ENCODE results near the gene UBAC1. TPM values are rescaled to one million over a fixed set of nuclear protein-coding genes. Genes with fewer than 3 reads are reported as not detected.
"Not testable (repeated sequence)": the region's sequence is repeated elsewhere in the genome, so short reads cannot be mapped to it uniquely, and the experiment has no call there.

UBAC1 gene
- polyA plus RNA-seq, 4 donors = 28.4 to 38.1 (median 34.6) TPM

GRCh38 chr9:135905380-135906258, 55.6 kb downstream of the UBAC1 start:
- no peak for DNase-seq (ENCODE audit: low read depth in 4 of 4, low spot score in 2 of 4)

DNA sequence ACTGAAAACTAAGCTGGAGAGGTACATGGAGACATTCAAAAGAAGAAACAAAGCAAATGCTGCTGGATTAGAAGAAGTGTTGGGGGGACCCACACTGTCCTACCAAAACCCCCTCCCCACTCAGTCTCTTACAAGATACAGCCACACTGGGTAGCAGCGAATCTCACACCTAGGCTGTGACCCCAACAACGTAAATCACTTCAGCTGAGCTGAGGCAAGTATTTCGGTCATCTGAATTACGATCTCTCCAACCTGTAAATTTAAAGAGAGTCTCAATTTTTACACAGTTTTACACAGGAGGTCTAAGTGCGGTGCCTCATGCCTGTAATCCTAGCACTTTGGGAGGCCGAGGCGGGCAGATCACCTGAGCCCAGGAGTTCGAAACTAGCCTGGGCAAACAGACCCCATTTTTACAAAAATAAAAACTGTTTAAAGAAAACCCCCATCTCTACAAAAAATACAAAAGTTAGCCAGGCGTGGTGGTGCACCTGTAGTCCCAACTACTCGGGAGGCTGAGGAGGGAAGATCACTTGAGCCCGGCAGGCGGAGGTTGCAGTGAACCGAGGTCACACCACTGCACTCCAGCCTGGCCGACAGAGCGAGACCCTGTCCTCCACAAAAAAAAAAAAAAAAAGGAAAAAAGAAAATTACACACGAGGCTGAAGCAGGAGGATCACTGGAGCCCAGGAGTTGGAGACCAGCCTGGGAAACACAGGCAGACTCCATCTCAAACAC, 57.2 kb downstream of the UBAC1 start:
- DNase-seq (ENCODE audit: low read depth in 4 of 4, low spot score in 2 of 4) = no peak

GRCh38 chr9:135903358-135903656, 57.9 kb downstream of the UBAC1 start:
- DNase-seq (ENCODE audit: low read depth in 4 of 4, low spot score in 2 of 4) = no peak

GRCh38 chr9:135902655-135903357, 58.4 kb downstream of the UBAC1 start:
- no peak for DNase-seq (ENCODE audit: low read depth in 4 of 4, low spot score in 2 of 4)

DNA sequence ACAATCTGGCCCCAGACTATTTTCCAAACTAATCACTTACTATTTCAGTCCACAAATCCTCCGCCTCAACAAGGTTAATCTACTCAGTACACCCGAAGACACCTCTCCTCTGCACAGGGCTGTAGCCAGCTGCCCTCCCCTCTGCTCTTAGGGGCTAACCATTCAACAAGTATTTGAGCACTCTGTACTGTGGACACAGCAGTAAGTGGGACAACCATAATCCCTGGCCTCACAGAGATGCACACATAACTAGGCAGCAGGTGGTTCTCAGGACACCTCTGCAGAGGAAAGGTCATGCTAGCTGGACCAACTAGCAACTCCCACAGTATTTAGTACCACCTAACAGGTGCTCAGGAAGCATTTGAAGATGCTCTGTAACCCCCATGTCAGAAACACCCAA, 59.3 kb downstream of the UBAC1 start:
- DNase-seq (ENCODE audit: low read depth in 4 of 4, low spot score in 2 of 4) = no peak

GRCh38 chr9:135901031-135901758, 60.0 kb downstream of the UBAC1 start:
- DNase-seq (ENCODE audit: low read depth in 4 of 4, low spot score in 2 of 4) = no peak

GRCh38 chr9:135898634-135899407, 62.4 kb downstream of the UBAC1 start:
- DNase-seq (ENCODE audit: low read depth in 4 of 4, low spot score in 2 of 4) = no peak

GRCh38 chr9:135896626-135897025, 64.5 kb downstream of the UBAC1 start:
- DNase-seq (ENCODE audit: low read depth in 4 of 4, low spot score in 2 of 4) = no peak

GRCh38 chr9:135896205-135896604, 65.0 kb downstream of the UBAC1 start:
- DNase-seq (ENCODE audit: low read depth in 4 of 4, low spot score in 2 of 4) = no peak

GRCh38 chr9:135895202-135895848, 65.8 kb downstream of the UBAC1 start:
- no peak for DNase-seq (ENCODE audit: low read depth in 4 of 4, low spot score in 2 of 4)

DNA sequence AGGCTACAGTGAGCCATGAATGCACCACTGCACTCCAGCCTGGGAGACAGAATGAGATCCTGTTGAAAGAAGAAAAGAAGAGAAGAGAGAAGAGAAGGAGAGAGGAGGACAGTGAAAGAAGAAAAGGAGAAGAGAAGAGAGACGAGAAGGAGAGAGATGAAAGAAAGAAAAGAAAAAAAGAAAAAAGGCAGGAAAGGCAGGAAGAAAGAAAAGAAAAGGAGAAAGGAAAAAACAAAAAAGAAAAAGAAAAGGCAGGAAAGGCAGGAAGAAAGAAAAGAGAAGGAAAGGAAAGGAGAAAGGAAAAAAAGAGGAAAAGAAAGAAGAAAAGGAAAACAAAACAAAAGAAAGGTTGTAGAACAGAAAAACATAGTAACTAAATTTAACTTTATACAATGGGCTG, 68.1 kb downstream of the UBAC1 start:
- no peak for DNase-seq (ENCODE audit: low read depth in 4 of 4, low spot score in 2 of 4)

DNA sequence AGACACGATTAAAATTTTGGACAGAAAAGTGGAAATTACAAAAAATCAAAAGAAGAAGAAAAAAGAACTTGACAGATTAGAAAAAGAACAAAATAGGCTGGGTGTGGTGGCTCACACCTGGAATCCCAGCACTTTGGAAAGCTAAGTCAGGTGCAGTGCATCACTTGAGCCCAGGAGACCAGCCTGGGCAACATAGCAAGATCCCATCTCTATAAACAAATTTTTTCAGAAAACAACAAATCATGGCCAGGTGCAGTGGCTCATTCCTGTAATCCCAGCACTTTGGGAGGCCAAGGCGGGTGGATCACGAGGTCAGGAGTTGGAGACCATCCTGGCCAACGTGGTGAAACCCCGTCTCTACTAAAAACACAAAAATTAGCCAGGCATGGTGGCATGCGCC, 68.8 kb downstream of the UBAC1 start:
- not testable (repeated sequence) for DNase-seq (ENCODE audit: low read depth in 4 of 4, low spot score in 2 of 4)

DNA sequence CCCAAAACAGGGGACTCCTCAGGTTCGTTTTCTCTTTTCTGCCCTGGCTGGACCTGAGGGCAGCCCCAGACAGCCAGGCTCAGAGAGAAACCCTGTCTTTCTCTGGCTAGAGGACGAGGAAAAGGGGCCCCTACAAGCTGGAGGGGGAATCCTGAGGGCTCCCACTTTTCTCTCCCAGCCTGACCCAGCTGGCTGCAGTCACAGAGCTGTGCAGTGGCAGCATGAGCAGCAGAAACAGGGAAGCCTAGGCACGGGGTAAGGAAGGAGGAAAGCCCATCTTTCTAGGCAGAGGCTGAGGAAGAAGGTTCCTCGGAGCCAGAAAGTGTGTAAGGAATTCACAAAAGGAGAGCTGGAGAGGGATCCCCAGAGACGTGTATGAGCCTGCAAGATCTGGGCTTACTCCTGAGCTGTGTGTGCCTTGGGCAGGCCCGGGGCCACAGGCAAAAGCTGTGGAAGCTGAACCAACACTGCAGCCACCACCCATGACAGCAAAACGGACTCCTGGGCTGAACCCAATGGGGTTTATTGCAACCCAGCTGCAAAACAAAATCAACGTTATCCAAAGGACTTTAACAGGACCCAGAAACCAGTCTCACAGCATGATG, 70.0 kb downstream of the UBAC1 start:
- DNase-seq (ENCODE audit: low read depth in 4 of 4, low spot score in 2 of 4) = no peak

DNA sequence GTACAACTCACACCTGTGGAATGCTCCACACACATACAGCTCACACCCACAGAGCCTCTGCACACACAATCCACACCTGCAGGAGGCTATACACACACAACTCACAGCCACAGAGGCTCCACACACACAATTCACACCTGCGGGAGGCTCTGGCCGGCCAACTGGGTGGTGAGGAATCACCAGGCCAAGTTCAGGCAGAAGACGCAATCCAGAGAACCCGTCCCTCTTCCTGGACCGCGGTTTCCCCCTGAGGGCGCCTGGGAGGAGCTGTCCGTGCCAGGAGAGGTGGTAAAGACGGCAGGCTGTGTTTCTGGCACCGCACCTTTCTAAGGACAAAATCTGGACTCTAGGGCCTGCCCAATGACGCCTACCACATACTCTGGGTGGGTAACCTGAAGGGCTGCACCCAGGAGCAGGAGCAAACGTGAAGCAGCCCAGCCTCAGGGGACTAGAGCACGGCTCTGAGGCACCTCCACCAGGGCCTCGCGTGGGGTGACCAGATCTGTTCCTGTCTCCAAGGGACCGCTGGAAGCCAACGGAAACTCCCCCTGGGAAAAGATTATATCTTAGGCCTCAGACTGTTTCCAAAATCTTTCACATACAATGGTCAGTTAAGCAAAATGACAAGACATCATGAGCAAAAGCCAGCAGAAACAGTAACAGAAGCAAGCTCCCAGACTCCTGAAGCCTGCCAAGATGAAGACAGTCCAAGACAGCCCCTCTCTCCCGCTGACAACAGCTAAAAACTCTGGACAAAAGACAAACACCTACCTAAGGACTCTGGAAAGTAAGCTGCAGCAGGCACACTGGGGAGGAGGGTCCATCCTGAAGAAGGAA, 70.8 kb downstream of the UBAC1 start:
- DNase-seq (ENCODE audit: low read depth in 4 of 4, low spot score in 2 of 4) = no peak

GRCh38 chr9:135889564-135890189, 71.5 kb downstream of the UBAC1 start:
- no peak for DNase-seq (ENCODE audit: low read depth in 4 of 4, low spot score in 2 of 4)

DNA sequence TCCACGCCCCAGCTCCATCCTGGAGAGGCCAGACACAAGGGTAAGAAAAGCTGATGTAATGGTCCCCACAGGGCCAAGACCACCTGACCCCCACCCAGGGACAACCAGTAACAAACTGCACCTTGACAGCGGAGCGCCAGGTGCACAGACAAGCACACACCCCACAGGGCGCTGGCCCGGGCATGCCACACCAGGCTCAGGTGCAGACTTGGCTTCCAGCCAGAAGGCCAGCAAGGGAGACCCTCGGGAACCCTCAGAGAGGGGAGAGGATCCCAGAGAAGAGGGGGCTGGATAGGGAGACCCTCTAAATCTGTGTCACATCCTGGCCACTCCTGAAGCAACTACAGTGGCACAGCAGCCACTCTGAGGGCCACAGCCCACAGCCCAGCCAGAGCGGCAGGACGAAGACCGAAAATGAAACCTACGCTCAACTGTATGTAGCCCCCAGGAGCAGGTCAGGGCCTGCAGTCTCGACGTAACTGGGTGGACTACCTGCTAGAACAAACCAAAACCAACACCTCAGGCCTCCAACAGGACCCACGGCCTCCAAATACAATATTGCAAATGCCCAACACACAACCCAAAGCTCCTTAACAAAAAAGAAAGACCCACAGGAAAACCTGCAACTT, 72.3 kb downstream of the UBAC1 start:
- no peak for DNase-seq (ENCODE audit: low read depth in 4 of 4, low spot score in 2 of 4)

- no peak for DNase-seq (ENCODE audit: low read depth in 4 of 4, low spot score in 2 of 4)
Observed at GRCh38 chr9:135888126-135888765, 72.9 kb downstream of the UBAC1 start.
